Endothelial cell of umbilical vein (primary cell): ENCODE results near the gene BCL11A. TPM values are rescaled to one million over a fixed set of nuclear protein-coding genes. Genes with fewer than 3 reads are reported as not detected.

Source experiments
- BruUV-seq: library from RNA; stranded (reverse); fragments of 400-500 nt; replicated peaks from 2 replicates; lab custom pipeline; 2021; lab: Mats Ljungman, UMichigan
- CTCF ChIA-PET: fragments of 300-600, 350-600 bp; sonication (Branson Sonifier 250); formaldehyde crosslinking; loops from one replicate; lab custom pipeline; 2021; ENCODE audit warnings: antibody characterized with exemption, inconsistent platforms; lab: Charles Lee
- POLR2A ChIA-PET: fragments of 300-600, 350-600 bp; sonication (Branson Sonifier 250); formaldehyde crosslinking; loops from one replicate; lab custom pipeline; 2021; ENCODE audit warnings: antibody characterized with exemption, inconsistent platforms; lab: Charles Lee
- DNase-seq: peaks from one replicate; pipeline ENCODE4 v3.0.0-alpha.2; 2011; ENCODE audit warnings: low read depth, low spot score
- FAIRE-seq: peaks from 2 replicates; lab custom pipeline; 2011; peaks lifted over from hg19 to GRCh38; lab: Jason Lieb, UNC
- H2AFZ ChIP-seq: 2 replicates; pipeline ENCODE4 v1.6.0; 2012; ENCODE audit warnings: low read depth, low read length, control low read depth, inconsistent platforms
- H3K27ac ChIP-seq: 2 replicates; pipeline ENCODE4 v1.5.1; 2011; ENCODE audit warnings: low read depth, mild to moderate bottlenecking, control low read depth, low read length, moderate library complexity; ENCODE audit not compliant: insufficient read depth
- H3K27me3 ChIP-seq, 2 experiments: 2 replicates each; pipeline versions ENCODE4 v1.6.0 to v1.6.1; 2011; ENCODE audit warnings: low read length in 2 of 2, mixed read lengths in 1 of 2; ENCODE audit not compliant: control insufficient read depth in 2 of 2, insufficient read depth in 2 of 2
- H3K36me3 ChIP-seq, 2 experiments: 2 replicates in 1 of 2; 3 replicates in 1 of 2; pipeline ENCODE4 v1.5.1; 2011; ENCODE audit warnings: low read length in 2 of 2, mild to moderate bottlenecking in 1 of 2, moderate library complexity in 1 of 2; ENCODE audit not compliant: control insufficient read depth in 2 of 2, insufficient read depth in 2 of 2; ENCODE audit errors: extremely low read depth in 1 of 2
- H3K4me1 ChIP-seq: 3 replicates; pipeline ENCODE4 v1.5.1; 2011; ENCODE audit warnings: mild to moderate bottlenecking, low read length; ENCODE audit not compliant: control insufficient read depth, insufficient read depth; ENCODE audit errors: extremely low read depth
- H3K4me2 ChIP-seq: 2 replicates; pipeline ENCODE4 v1.6.1; 2011; ENCODE audit warnings: low read length, control low read depth, mixed read lengths; ENCODE audit not compliant: insufficient read depth
- H3K4me3 ChIP-seq, 3 experiments: fragments of 200-600 bp in 1 of 3; sonication (generic), shearing (Covaris generic) in 1 of 3; replicated peaks in 1 of 3; 2 replicates each; pipeline ENCODE4 v1.5.1; 2011 to 2016; ENCODE audit warnings: control low read depth in 3 of 3, low read length in 3 of 3, mild to moderate bottlenecking in 2 of 3, inconsistent platforms in 1 of 3, low read depth in 1 of 3, moderate library complexity in 1 of 3; ENCODE audit not compliant: insufficient read depth in 1 of 3
- H3K79me2 ChIP-seq: 2 replicates; pipeline ENCODE4 v1.6.0; 2012; ENCODE audit warnings: low read length, inconsistent platforms; ENCODE audit not compliant: control insufficient read depth, insufficient read depth
- H3K9ac ChIP-seq: replicated peaks from 2 replicates; pipeline ENCODE3; 2011; ENCODE audit warnings: low read length, control low read depth; ENCODE audit not compliant: insufficient read depth; ENCODE audit errors: extremely low read depth
- H3K9me1 ChIP-seq: replicated peaks from 3 replicates; pipeline ENCODE4 v1.6.0; 2011; ENCODE audit warnings: mild to moderate bottlenecking, low read length; ENCODE audit not compliant: control insufficient read depth, insufficient read depth; ENCODE audit errors: extremely low read depth
- H3K9me3 ChIP-seq: replicated peaks from 2 replicates; pipeline ENCODE4 v1.5.1; 2012; ENCODE audit warnings: low read length, inconsistent platforms; ENCODE audit not compliant: control insufficient read depth, insufficient read depth
- H4K20me1 ChIP-seq: replicated peaks from 2 replicates; pipeline ENCODE3; 2011; ENCODE audit warnings: mild to moderate bottlenecking, low read length; ENCODE audit not compliant: control insufficient read depth, insufficient read depth; ENCODE audit errors: extremely low read depth
- EZH2 ChIP-seq: IDR thresholded peaks from 2 replicates; pipeline ENCODE4 v1.6.1; 2012; ENCODE audit warnings: borderline replicate concordance, low read depth, mild to moderate bottlenecking, moderate library complexity, low read length, inconsistent platforms; ENCODE audit not compliant: severe bottlenecking
- FOS ChIP-seq: IDR thresholded peaks from 2 replicates; pipeline ENCODE4 v1.6.1; 2011; ENCODE audit warnings: mild to moderate bottlenecking, low read length, moderate library complexity, borderline replicate concordance; ENCODE audit not compliant: insufficient read depth
- GATA2 ChIP-seq: IDR thresholded peaks from 2 replicates; pipeline ENCODE4 v1.7.0; 2011; ENCODE audit warnings: low read depth, mild to moderate bottlenecking, moderate library complexity, mixed read lengths, low read length; ENCODE audit not compliant: insufficient read length, insufficient read depth
- JUN ChIP-seq: IDR thresholded peaks from 2 replicates; pipeline ENCODE4 v1.6.1; 2011; ENCODE audit warnings: borderline replicate concordance, low read depth; ENCODE audit not compliant: insufficient read length, insufficient read depth
- MYC ChIP-seq: IDR thresholded peaks from one replicate; pipeline ENCODE4 v1.6.1; 2011; ENCODE audit warnings: mild to moderate bottlenecking, low read depth, low read length
- POLR2A ChIP-seq: IDR thresholded peaks from 2 replicates; pipeline ENCODE4 v1.6.1; 2012; ENCODE audit warnings: low read depth, mild to moderate bottlenecking, control low read depth, low read length
- POLR2AphosphoS5 ChIP-seq: IDR thresholded peaks from 2 replicates; pipeline ENCODE4 v1.6.1; 2012; ENCODE audit warnings: low read depth, mild to moderate bottlenecking, control low read depth, low read length, moderate library complexity; ENCODE audit not compliant: insufficient read depth
- dilution Hi-C: fragments of 300-500 bp; cut with MboI; formaldehyde crosslinking; loops from one replicate; pipeline ENCODE4 v1.15.0; 2019; ENCODE audit warnings: low sequenced_read_pairs; ENCODE audit not compliant: extremely low pct_ligation_motif_present
- intact Hi-C: fragments of 100-400 bp; cut with micrococcal nuclease; formaldehyde crosslinking; loops from one replicate; pipeline ENCODE4 v1.10.0; 2022
- polyA plus RNA-seq, 4 experiments: library from polyadenylated mRNA; depleted of rRNA in 3 of 4; stranded (reverse) in 3 of 4; unstranded in 1 of 4; fragments of >200 nt; gene quantifications; 2 replicates each; pipeline versions ENCODE4 v1.2.1 to v1.2.3, GENCODE V29; 2011 to 2012; ENCODE audit warnings: missing spikeins in 1 of 4
- total RNA-seq: library from RNA; stranded (reverse); gene quantifications from 2 replicates; pipeline ENCODE4 v1.2.3, GENCODE V29; 2021
- TF ChIP-seq, protein P1 (sequence below): IDR thresholded peaks from 2 replicates; pipeline ENCODE4 v1.6.1; 2011; ENCODE audit not compliant: insufficient read depth, insufficient read length
- TF ChIP-seq, protein P2 (sequence below), 2 donors: IDR thresholded peaks; 1 replicate in 1 of 2; 2 replicates in 1 of 2; pipeline ENCODE4 v1.5.1; 2011; ENCODE audit warnings: low read length in 2 of 2, mild to moderate bottlenecking in 2 of 2, moderate library complexity in 2 of 2, control low read depth in 1 of 2, inconsistent platforms in 1 of 2, low read depth in 1 of 2; ENCODE audit not compliant: insufficient read depth in 1 of 2; ENCODE audit errors: extremely low read depth in 1 of 2

Gene BCL11A
- total and polyA plus RNA-seq, 2 donors (not counting 3 experiments of a cell fraction or from before 2014, with no cell fraction given): 0.12 to 0.88 TPM

DNA sequence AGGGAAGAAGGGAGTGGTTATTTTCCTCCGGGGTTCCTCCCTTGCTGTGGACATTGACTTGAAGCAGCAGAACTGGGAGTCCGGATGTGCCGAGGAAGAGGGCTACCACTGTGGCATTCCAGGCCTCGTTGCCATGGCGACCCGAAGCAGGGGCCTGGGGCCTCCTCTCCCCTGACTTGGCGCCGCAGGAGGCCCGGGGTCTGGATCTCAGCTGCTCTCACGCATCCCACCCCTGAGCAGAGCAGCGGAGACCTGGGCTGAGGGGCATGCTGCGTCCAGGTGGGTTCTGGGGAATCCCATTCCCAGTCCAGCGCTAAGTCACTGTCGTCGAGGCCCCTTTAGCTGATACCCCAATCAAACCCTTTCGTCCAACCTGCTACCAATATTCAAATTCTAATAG, 100.2 kb downstream of the BCL11A start:
- Histone ChIP-seq H2AFZ (no peak overlapping the region), H3K27me3 (no peaks in the 10 kb centered on the region), H3K9ac (no peak overlapping the region), H3K79me2 (no peaks in the 10 kb centered on the region), H3K4me3 (no peak overlapping the region), H3K27ac (no peak overlapping the region), H3K9me1 (no peaks in the 10 kb centered on the region), H4K20me1 (no peaks in the 10 kb centered on the region), H3K9me3 (no peaks in the 10 kb centered on the region), H3K4me1 (no peaks in the 10 kb centered on the region), H3K36me3 (no peaks in the 10 kb centered on the region), H3K4me2 (no peak overlapping the region)
- TF ChIP-seq GATA2: no peak
- TF ChIP-seq, protein P1, sequence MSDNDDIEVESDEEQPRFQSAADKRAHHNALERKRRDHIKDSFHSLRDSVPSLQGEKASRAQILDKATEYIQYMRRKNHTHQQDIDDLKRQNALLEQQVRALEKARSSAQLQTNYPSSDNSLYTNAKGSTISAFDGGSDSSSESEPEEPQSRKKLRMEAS: no peak
- no peak for TF ChIP-seq POLR2A
- TF ChIP-seq, protein P2, sequence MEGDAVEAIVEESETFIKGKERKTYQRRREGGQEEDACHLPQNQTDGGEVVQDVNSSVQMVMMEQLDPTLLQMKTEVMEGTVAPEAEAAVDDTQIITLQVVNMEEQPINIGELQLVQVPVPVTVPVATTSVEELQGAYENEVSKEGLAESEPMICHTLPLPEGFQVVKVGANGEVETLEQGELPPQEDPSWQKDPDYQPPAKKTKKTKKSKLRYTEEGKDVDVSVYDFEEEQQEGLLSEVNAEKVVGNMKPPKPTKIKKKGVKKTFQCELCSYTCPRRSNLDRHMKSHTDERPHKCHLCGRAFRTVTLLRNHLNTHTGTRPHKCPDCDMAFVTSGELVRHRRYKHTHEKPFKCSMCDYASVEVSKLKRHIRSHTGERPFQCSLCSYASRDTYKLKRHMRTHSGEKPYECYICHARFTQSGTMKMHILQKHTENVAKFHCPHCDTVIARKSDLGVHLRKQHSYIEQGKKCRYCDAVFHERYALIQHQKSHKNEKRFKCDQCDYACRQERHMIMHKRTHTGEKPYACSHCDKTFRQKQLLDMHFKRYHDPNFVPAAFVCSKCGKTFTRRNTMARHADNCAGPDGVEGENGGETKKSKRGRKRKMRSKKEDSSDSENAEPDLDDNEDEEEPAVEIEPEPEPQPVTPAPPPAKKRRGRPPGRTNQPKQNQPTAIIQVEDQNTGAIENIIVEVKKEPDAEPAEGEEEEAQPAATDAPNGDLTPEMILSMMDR (IDR thresholded peaks at IDR 0.05; ENCODE audit: extremely low read depth in 1 of 2, insufficient read depth in 1 of 2, low read depth in 1 of 2, low read length in 2 of 2): no peak
- TF ChIP-seq MYC: no peak
- no peak for TF ChIP-seq POLR2AphosphoS5
- no peak for TF ChIP-seq EZH2
- TF ChIP-seq JUN: no peak
- no peak for TF ChIP-seq FOS
- dilution Hi-C loops: no loop called here
- DNase-seq (no peak), FAIRE-seq (no peak)
- BruUV-seq: no TSS peak
- POLR2A ChIA-PET: no interaction called here
- CTCF ChIA-PET: no interaction called here
- intact Hi-C loops: no loop called here
